Prostate gland (tissue), 2 donors: ENCODE data around the gene HMGCS2. TPM values are rescaled to one million over a fixed set of nuclear protein-coding genes. Genes with fewer than 3 reads are reported as not detected.
"Not testable (repeated sequence)": the region's sequence is repeated elsewhere in the genome, so short reads cannot be mapped to it uniquely, and the experiment has no call there.

Experiments
- DNase-seq: peaks from one replicate; pipeline ENCODE4 v3.0.0-alpha.2; 2019; ENCODE audit warnings: low spot score
- H3K27ac ChIP-seq, 2 donors: fragments of 200-600 bp; sonication (generic); 2 replicates each; pipeline ENCODE4 v1.5.1; 2017 to 2019
- H3K27me3 ChIP-seq: fragments of 200-600 bp; sonication (generic); replicated peaks from 2 replicates; pipeline ENCODE4 v1.5.1; 2019; ENCODE audit not compliant: insufficient read depth
- H3K36me3 ChIP-seq, 2 donors: fragments of 200-600 bp; sonication (generic); 1 replicate in 1 of 2; 2 replicates in 1 of 2; pipeline versions ENCODE4 v1.5.1 to v1.8.1; 2017 to 2019
- H3K4me1 ChIP-seq: fragments of 200-600 bp; sonication (generic); replicated peaks from 2 replicates; pipeline ENCODE4 v1.5.1; 2019
- H3K4me3 ChIP-seq, 2 donors: fragments of 200-600 bp; sonication (generic); 2 replicates each; pipeline ENCODE4 v1.5.1; 2017 to 2019
- H3K9me3 ChIP-seq: fragments of 200-600 bp; sonication (generic); 2 replicates; pipeline ENCODE4 v1.5.1; 2017
- POLR2A ChIP-seq: fragments of 450-650 bp; IDR thresholded peaks from one replicate; pipeline ENCODE4 v1.6.1; 2016; ENCODE audit warnings: antibody characterized with exemption, mild to moderate bottlenecking
- POLR2AphosphoS5 ChIP-seq: sonication (generic); formaldehyde crosslinking; IDR thresholded peaks from one replicate; pipeline ENCODE4 v1.6.1; 2017; ENCODE audit warnings: antibody characterized with exemption
- WGBS: methylation state at CpG from one replicate; pipeline ENCODE4 v1.1.5; 2018; 5-methylcytosine and 5-hydroxymethylcytosine counted together
- intact Hi-C: fragments of 100-400 bp; cut with DNase I; formaldehyde crosslinking; loops from one replicate; pipeline ENCODE4 v1.14.2; 2022
- total RNA-seq, 2 donors: library from RNA; depleted of rRNA; stranded (reverse); fragments of >200 nt; gene quantifications; one replicate each; pipeline ENCODE4 v1.1.0, GENCODE V29; 2016
- TF ChIP-seq, protein P1 (sequence below), 4 experiments: fragments of 200-600 bp in 2 of 4; fragments of 450-650 bp in 2 of 4; sonication (generic) in 2 of 4; IDR thresholded peaks; 1 replicate in 3 of 4; 2 replicates in 1 of 4; pipeline ENCODE4 v1.5.1; 2016 to 2019; ENCODE audit warnings: antibody characterized with exemption in 4 of 4, mild to moderate bottlenecking in 2 of 4, moderate library complexity in 2 of 4

HMGCS2 gene
- total RNA-seq, 2 donors from 2014 or later = 4.6 to 21.5 TPM

DNA sequence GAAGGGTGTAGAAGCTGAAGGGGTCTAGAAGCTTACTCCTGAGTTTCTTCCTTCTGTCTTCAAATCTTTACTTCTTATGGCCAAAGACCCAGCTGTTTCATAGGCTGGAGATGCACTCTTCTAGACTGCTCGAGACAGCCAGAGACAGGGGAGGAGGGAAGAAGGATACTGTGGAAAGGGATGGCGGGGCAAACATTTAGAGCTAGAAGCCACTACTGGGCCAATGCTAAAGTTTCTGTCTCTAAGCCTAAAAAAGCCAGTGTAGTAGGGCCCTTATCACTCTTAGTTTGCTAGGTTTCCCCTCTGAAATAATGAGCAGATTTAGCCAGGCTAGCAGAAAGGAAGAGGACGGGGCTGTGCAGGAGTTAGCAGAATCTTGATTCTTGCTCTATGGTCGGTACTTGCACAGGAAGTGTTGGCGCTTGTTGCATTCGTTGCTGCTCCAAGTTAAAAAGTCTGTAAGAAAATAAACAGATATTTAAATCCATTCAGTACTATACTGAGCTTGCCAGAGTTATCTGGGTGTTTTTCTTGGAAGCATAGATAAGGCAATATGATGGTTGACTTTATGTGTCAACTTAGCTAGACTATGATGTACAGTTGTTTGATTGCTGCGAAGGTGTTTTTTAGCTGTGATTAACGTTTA is 25.6 kb upstream of the HMGCS2 start:
- no peaks in the 10 kb centered on the region for H3K27me3 ChIP-seq
- DNase-seq = no peak
- no peaks in the 10 kb centered on the region for H3K4me1 ChIP-seq
- H3K36me3 ChIP-seq = no peaks in the 10 kb centered on the region
- H3K9me3 ChIP-seq = no peaks in the 10 kb centered on the region
- H3K4me3 ChIP-seq = no peak overlapping the region
- intact Hi-C loops = no loop called here
- TF ChIP-seq, protein P1, sequence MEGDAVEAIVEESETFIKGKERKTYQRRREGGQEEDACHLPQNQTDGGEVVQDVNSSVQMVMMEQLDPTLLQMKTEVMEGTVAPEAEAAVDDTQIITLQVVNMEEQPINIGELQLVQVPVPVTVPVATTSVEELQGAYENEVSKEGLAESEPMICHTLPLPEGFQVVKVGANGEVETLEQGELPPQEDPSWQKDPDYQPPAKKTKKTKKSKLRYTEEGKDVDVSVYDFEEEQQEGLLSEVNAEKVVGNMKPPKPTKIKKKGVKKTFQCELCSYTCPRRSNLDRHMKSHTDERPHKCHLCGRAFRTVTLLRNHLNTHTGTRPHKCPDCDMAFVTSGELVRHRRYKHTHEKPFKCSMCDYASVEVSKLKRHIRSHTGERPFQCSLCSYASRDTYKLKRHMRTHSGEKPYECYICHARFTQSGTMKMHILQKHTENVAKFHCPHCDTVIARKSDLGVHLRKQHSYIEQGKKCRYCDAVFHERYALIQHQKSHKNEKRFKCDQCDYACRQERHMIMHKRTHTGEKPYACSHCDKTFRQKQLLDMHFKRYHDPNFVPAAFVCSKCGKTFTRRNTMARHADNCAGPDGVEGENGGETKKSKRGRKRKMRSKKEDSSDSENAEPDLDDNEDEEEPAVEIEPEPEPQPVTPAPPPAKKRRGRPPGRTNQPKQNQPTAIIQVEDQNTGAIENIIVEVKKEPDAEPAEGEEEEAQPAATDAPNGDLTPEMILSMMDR (IDR thresholded peaks at IDR 0.05) = no peak
- TF ChIP-seq POLR2AphosphoS5 (no peak), POLR2A (no peak)
- no peak overlapping the region for H3K27ac ChIP-seq
- WGBS = 68% methylated on average over 8 of the region's 8 CpGs

DNA sequence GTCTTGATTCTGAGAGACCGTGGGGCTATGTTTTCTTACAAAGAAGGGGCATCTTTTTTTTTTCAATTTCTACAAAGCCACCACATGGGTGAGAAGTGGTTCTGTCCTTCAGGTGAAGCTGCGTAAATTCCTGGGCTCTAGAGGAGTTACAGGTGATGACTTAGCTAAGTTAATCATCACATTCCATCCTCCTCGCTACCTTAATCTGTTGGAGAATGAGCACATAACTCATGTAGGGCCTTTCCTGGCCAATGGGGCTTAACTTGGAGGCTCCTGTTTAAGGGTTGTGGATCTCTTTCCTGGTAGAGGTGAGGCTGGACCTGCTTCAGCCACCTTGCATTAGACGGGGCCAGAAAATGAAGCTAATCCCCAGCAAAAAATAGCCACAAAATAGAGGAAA is 22.7 kb upstream of the HMGCS2 start:
- Histone ChIP-seq H3K27ac (no peak overlapping the region), H3K27me3 (no peaks in the 10 kb centered on the region), H3K4me3 (no peak overlapping the region), H3K4me1 (no peaks in the 10 kb centered on the region), H3K36me3 (no peaks in the 10 kb centered on the region), H3K9me3 (no peaks in the 10 kb centered on the region)
- WGBS = 92% methylated on average over 4 of the region's 4 CpGs
- DNase-seq = no peak
- intact Hi-C loops = no loop called here
- TF ChIP-seq, protein P1 (IDR thresholded peaks at IDR 0.05) = no peak
- no peak for TF ChIP-seq POLR2AphosphoS5
- no peak for TF ChIP-seq POLR2A

DNA sequence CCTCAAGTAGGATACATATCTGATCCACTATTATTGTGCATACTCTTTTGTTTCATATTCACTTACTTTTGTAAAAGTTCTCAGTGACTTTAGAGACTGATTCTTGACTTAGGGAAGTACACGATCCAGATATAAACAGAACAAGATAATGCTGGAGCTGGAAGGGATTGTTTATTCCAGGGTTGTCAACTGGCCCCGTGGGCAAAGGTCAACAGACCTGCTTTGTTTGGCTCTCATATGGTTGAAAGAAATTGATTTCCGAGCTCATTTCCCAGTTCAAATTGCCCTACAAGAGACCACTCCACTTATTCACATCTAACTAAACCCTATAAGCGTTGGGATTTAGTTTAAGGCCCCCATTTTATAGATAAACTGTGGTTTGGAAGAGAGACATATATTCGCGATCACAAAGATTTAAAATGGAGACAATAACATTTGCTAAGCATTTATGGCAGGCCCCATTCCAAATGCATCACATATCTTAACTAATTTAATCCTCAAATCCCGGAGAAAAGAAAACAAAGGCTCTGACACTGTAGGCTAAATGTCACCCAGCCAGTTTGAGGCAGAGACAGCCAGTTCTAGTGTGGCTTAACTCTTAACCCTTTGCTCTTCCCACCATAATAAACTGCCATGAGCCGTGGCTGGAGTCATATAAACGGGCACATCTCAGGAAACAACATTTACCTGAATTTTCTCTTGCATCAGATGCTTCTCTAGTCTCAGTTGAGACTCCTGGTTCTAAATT is 21.9 kb upstream of the HMGCS2 start:
- Histone ChIP-seq H3K9me3 (no peaks in the 10 kb centered on the region), H3K27ac (no peak overlapping the region), H3K36me3 (no peaks in the 10 kb centered on the region), H3K4me1 (no peaks in the 10 kb centered on the region), H3K27me3 (no peaks in the 10 kb centered on the region), H3K4me3 (no peak overlapping the region)
- DNase-seq = no peak
- WGBS = 48% methylated on average over 9 of the region's 9 CpGs
- TF ChIP-seq, protein P1 (IDR thresholded peaks at IDR 0.05) = no peak
- TF ChIP-seq POLR2A (no peak), POLR2AphosphoS5 (no peak)
- intact Hi-C loops = no loop called here

DNA sequence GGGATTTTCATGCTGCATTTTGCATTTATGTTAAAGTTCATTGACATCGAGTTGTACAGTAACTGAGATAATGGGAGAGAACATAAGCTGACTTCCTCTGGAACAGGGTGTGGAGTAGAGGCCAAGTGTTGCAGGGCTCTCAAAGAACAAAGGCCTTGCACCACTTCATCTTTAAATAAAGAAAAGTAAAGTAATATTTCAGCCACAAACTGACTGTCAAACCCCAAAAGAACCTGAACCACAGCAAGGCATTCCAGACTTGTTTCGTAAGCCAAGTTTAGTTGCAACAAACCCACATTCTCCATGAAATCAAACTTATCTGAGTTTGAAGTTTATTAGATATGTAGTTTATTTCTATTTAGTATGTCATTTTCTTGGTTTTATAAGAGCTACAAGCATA is 19.1 kb upstream of the HMGCS2 start:
- Histone ChIP-seq H3K27me3 (no peaks in the 10 kb centered on the region), H3K36me3 (no peaks in the 10 kb centered on the region), H3K9me3 (no peaks in the 10 kb centered on the region), H3K27ac (no peak overlapping the region), H3K4me1 (no peaks in the 10 kb centered on the region), H3K4me3 (no peak overlapping the region)
- 34% methylated on average over 2 of the region's 2 CpGs for WGBS
- TF ChIP-seq, protein P1 (IDR thresholded peaks at IDR 0.05) = no peak
- TF ChIP-seq POLR2A = no peak
- no peak for TF ChIP-seq POLR2AphosphoS5
- no peak for DNase-seq
- intact Hi-C loops = no loop called here

DNA sequence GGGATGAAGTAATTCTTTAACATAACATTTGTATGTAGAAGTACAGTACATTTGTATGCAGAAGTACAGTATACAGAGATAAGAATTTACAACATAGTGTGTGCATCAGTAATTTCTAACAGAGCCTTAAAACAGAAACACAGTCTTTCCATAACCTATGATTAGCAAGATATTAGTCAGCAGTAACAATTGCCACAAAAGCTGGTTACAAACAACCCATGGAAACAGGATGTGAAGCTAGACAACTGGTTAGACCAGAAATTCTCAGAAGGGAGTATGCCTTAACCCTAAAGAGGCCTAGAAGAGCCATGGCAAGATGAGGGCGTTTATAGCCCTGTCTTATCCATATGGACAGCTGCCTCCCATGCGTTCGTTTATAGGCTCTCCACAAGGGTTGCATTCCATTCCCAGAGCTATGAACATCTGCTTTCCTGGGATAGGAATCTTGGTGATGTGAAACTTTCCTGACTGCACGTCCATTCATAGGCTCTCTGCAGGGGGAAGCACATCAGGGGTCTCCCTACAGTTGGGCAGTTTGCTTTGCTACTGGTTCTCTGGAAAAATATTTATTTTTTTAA is 17.9 kb upstream of the HMGCS2 start:
- 86% methylated on average over 4 of the region's 4 CpGs for WGBS
- H3K36me3 ChIP-seq, DNase-seq, H3K4me3 ChIP-seq, H3K4me1 ChIP-seq, intact Hi-C loops, H3K27me3 ChIP-seq, H3K9me3 ChIP-seq: not testable (repeated sequence)
- H3K27ac ChIP-seq = peak overlapping the region; percentile 54 to 63

DNA sequence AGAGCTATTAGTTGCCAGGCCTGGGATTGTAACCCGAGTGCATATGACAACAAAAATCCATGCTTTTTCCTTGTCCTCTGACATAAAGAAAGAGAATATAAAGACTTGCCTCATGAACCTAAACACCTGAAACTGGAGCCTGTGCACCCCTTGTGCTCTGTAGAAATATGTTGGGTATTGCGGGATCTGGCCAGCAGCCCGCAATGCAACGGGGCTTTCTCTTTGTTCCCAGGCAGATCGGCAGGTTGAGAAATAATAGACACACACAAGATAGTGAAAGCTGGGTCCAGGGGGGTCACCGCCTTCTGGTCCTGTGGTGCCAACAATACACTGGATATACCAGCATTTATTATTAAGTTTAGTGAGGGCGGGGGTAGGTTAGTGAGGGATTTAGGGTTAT is 17.3 kb upstream of the HMGCS2 start:
- WGBS = 53% methylated on average over 7 of the region's 7 CpGs
- H3K27me3 ChIP-seq, H3K4me3 ChIP-seq, H3K4me1 ChIP-seq, H3K9me3 ChIP-seq, intact Hi-C loops, H3K36me3 ChIP-seq, DNase-seq: not testable (repeated sequence)
- peak overlapping the region; percentile 54 to 63 for H3K27ac ChIP-seq
